HepG2 (cell line): ENCODE measurements around the gene INPP5E. TPM values are rescaled to one million over a fixed set of nuclear protein-coding genes. Genes with fewer than 3 reads are reported as not detected.

Source experiments
- ARNT2 ChIP-seq: sonication (generic); formaldehyde crosslinking; IDR thresholded peaks from 2 replicates; pipeline ENCODE4 v1.8.0; 2022; ENCODE audit warnings: mild to moderate bottlenecking, low read depth, missing genetic modification reagents, moderate library complexity
- ASH2L ChIP-seq: fragments of 300-600, 200-600 bp; sonication (generic); IDR thresholded peaks from 2 replicates; pipeline ENCODE4 v1.7.0; 2017; ENCODE audit warnings: low read depth, mild to moderate bottlenecking, moderate library complexity, mixed read lengths, low read length; ENCODE audit not compliant: insufficient read length
- ATF7 ChIP-seq, 2 experiments: fragments of 450-650 bp in 1 of 2; sonication (generic) in 1 of 2; formaldehyde crosslinking in 1 of 2; IDR thresholded peaks; 2 replicates each; pipeline versions ENCODE4 v1.4.0 to v1.6.1; 2016 to 2020; ENCODE audit warnings: antibody characterized with exemption in 1 of 2, mild to moderate bottlenecking in 1 of 2, missing genetic modification reagents in 1 of 2
- CBFB ChIP-seq: sonication (generic); formaldehyde crosslinking; IDR thresholded peaks from 2 replicates; pipeline ENCODE4 v1.4.0; 2020; ENCODE audit warnings: missing genetic modification reagents
- DPF2 ChIP-seq: sonication (generic); formaldehyde crosslinking; IDR thresholded peaks from 2 replicates; pipeline ENCODE4 v1.4.0; 2020; ENCODE audit warnings: mild to moderate bottlenecking, low read depth, missing genetic modification reagents, borderline replicate concordance
- FLYWCH1 ChIP-seq: sonication (generic); formaldehyde crosslinking; IDR thresholded peaks from 2 replicates; pipeline ENCODE4 v1.8.1; 2023; ENCODE audit warnings: mild to moderate bottlenecking, missing genetic modification reagents
- FOXK2 ChIP-seq: fragments of 450-650 bp; IDR thresholded peaks from 2 replicates; pipeline ENCODE4 v1.6.1; 2016
- HNRNPL ChIP-seq: fragments of 200-400 bp; formaldehyde crosslinking; IDR thresholded peaks from 2 replicates; pipeline ENCODE4 v1.6.1; 2017; ENCODE audit warnings: mild to moderate bottlenecking, low read depth, low read length
- HOXD1 ChIP-seq: sonication (generic); formaldehyde crosslinking; IDR thresholded peaks from 2 replicates; pipeline ENCODE4 v1.5.0; 2020; ENCODE audit warnings: missing genetic modification reagents
- MATR3 ChIP-seq: sonication (generic); formaldehyde crosslinking; IDR thresholded peaks from 2 replicates; pipeline ENCODE4 v1.4.0; 2020; ENCODE audit warnings: missing genetic modification reagents
- MIER2 ChIP-seq: IDR thresholded peaks from 2 replicates; pipeline ENCODE4 v1.6.1; 2016; ENCODE audit warnings: missing biosample characterization, missing genetic modification reagents
- MXD4 ChIP-seq: IDR thresholded peaks from 2 replicates; pipeline ENCODE4 v1.6.1; 2016; ENCODE audit warnings: mild to moderate bottlenecking, missing biosample characterization, missing genetic modification reagents
- NFE2L1 ChIP-seq: sonication (generic); formaldehyde crosslinking; IDR thresholded peaks from 2 replicates; pipeline ENCODE4 v1.4.0; 2020; ENCODE audit warnings: missing genetic modification reagents, mild to moderate bottlenecking, borderline replicate concordance
- NFKBIZ ChIP-seq: IDR thresholded peaks from 2 replicates; pipeline ENCODE4 v1.6.1; 2018; ENCODE audit warnings: missing genetic modification reagents, missing compliant biosample characterization
- POLR2G ChIP-seq: fragments of 200-400 bp; formaldehyde crosslinking; IDR thresholded peaks from 2 replicates; pipeline ENCODE4 v1.6.1; 2018; ENCODE audit warnings: mild to moderate bottlenecking, low read depth, low read length, moderate library complexity
- ZNF136 ChIP-seq: sonication (generic); formaldehyde crosslinking; IDR thresholded peaks from 2 replicates; pipeline ENCODE4 v1.8.1; 2022; ENCODE audit warnings: low read depth, mild to moderate bottlenecking, moderate library complexity, missing genetic modification reagents
- ZNF792 ChIP-seq: IDR thresholded peaks from 2 replicates; pipeline ENCODE4 v1.6.1; 2016
- polyA plus RNA-seq, 8 experiments: library from polyadenylated mRNA; depleted of rRNA in 3 of 8; stranded (reverse) in 7 of 8; unstranded in 1 of 8; fragments of >200 nt; fragmentation: Illumina TruSeq in 4 of 8; extraction: Trizol in 4 of 8; gene quantifications; 2 replicates each; pipeline versions ENCODE4 v1.2.1 to v1.2.3, GENCODE V29; 2011 to 2016; ENCODE audit warnings: low read depth in 4 of 8, missing spikeins in 1 of 8, mixed read lengths in 1 of 8; ENCODE audit not compliant: insufficient read depth in 1 of 8
- total RNA-seq, 5 experiments: library from RNA; depleted of rRNA; stranded (reverse); fragments of >200 nt; fragmentation: Illumina TruSeq; extraction: Trizol; gene quantifications; 2 replicates each; pipeline ENCODE4 v1.2.3, GENCODE V29; 2016; ENCODE audit warnings: low read depth in 1 of 5
- TF ChIP-seq, protein P1 (sequence below): sonication (generic); formaldehyde crosslinking; IDR thresholded peaks from 2 replicates; pipeline ENCODE4 v1.5.1; 2020; ENCODE audit warnings: missing genetic modification reagents, mild to moderate bottlenecking, borderline replicate concordance
- TF ChIP-seq, protein P2 (sequence below): sonication (generic); formaldehyde crosslinking; conservative IDR thresholded peaks from 2 replicates; pipeline ENCODE4 v1.8.0; 2022; ENCODE audit warnings: mild to moderate bottlenecking, moderate library complexity, missing genetic modification reagents
- TF ChIP-seq, protein P3 (sequence below): sonication (generic); formaldehyde crosslinking; IDR thresholded peaks from 2 replicates; pipeline ENCODE4 v1.4.0; 2020; ENCODE audit warnings: missing genetic modification reagents, borderline replicate concordance
- TF ChIP-seq, protein P4 (sequence below): sonication (generic); formaldehyde crosslinking; IDR thresholded peaks from 2 replicates; pipeline ENCODE4 v1.4.0; 2020; ENCODE audit warnings: mild to moderate bottlenecking, low read depth, missing genetic modification reagents
- TF ChIP-seq, protein P5 (sequence below): sonication (generic); formaldehyde crosslinking; IDR thresholded peaks from 2 replicates; pipeline ENCODE4 v1.8.0; 2022; ENCODE audit warnings: missing genetic modification reagents, mild to moderate bottlenecking, inconsistent platforms, borderline replicate concordance

Gene INPP5E
- total and polyA plus RNA-seq, 2 of the 13 experiments (the other 11 are each of a cell fraction or from before 2014, with no cell fraction given): 5.5 TPM

- TF ChIP-seq, protein P1, sequence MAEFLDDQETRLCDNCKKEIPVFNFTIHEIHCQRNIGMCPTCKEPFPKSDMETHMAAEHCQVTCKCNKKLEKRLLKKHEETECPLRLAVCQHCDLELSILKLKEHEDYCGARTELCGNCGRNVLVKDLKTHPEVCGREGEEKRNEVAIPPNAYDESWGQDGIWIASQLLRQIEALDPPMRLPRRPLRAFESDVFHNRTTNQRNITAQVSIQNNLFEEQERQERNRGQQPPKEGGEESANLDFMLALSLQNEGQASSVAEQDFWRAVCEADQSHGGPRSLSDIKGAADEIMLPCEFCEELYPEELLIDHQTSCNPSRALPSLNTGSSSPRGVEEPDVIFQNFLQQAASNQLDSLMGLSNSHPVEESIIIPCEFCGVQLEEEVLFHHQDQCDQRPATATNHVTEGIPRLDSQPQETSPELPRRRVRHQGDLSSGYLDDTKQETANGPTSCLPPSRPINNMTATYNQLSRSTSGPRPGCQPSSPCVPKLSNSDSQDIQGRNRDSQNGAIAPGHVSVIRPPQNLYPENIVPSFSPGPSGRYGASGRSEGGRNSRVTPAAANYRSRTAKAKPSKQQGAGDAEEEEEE (CRISPR knock-in tag): no peak
- no peak for TF ChIP-seq ASH2L
- TF ChIP-seq HNRNPL: 0 out of 2 replicates have a peak, but pooled peaks have one; percentile 37
- no peak for TF ChIP-seq MATR3 (CRISPR knock-in tag)
- TF ChIP-seq HOXD1: 0 out of 2 replicates have a peak, but pooled peaks have one; percentile 39
- TF ChIP-seq FLYWCH1 (CRISPR knock-in tag): no peak
- TF ChIP-seq, protein P2, sequence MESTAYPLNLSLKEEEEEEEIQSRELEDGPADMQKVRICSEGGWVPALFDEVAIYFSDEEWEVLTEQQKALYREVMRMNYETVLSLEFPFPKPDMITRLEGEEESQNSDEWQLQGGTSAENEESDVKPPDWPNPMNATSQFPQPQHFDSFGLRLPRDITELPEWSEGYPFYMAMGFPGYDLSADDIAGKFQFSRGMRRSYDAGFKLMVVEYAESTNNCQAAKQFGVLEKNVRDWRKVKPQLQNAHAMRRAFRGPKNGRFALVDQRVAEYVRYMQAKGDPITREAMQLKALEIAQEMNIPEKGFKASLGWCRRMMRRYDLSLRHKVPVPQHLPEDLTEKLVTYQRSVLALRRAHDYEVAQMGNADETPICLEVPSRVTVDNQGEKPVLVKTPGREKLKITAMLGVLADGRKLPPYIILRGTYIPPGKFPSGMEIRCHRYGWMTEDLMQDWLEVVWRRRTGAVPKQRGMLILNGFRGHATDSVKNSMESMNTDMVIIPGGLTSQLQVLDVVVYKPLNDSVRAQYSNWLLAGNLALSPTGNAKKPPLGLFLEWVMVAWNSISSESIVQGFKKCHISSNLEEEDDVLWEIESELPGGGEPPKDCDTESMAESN: peak; percentile 38
- no peak for TF ChIP-seq POLR2G
- 0 out of 2 replicates have a peak, but pooled peaks have one; percentile 10 for TF ChIP-seq NFKBIZ (CRISPR knock-in tag)
- no peak for TF ChIP-seq FOXK2
- TF ChIP-seq ATF7 (IDR thresholded peaks at IDR 0.05): no peak
- TF ChIP-seq ATF7 (CRISPR knock-in tag; IDR thresholded peaks at IDR 0.05): no peak
- TF ChIP-seq, protein P3, sequence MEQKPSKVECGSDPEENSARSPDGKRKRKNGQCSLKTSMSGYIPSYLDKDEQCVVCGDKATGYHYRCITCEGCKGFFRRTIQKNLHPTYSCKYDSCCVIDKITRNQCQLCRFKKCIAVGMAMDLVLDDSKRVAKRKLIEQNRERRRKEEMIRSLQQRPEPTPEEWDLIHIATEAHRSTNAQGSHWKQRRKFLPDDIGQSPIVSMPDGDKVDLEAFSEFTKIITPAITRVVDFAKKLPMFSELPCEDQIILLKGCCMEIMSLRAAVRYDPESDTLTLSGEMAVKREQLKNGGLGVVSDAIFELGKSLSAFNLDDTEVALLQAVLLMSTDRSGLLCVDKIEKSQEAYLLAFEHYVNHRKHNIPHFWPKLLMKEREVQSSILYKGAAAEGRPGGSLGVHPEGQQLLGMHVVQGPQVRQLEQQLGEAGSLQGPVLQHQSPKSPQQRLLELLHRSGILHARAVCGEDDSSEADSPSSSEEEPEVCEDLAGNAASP: no peak
- no peak for TF ChIP-seq DPF2 (CRISPR knock-in tag)
- TF ChIP-seq NFE2L1 (CRISPR knock-in tag): no peak
- TF ChIP-seq ARNT2 (CRISPR knock-in tag): peak; percentile 57; the same call in 1 of the 2 replicates
- TF ChIP-seq, protein P4, sequence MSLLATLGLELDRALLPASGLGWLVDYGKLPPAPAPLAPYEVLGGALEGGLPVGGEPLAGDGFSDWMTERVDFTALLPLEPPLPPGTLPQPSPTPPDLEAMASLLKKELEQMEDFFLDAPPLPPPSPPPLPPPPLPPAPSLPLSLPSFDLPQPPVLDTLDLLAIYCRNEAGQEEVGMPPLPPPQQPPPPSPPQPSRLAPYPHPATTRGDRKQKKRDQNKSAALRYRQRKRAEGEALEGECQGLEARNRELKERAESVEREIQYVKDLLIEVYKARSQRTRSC (CRISPR knock-in tag): no peak; the same call in 1 of the 2 replicates
- TF ChIP-seq CBFB (CRISPR knock-in tag): 0 out of 2 replicates have a peak, but pooled peaks have one; percentile 6
- TF ChIP-seq, protein P5, sequence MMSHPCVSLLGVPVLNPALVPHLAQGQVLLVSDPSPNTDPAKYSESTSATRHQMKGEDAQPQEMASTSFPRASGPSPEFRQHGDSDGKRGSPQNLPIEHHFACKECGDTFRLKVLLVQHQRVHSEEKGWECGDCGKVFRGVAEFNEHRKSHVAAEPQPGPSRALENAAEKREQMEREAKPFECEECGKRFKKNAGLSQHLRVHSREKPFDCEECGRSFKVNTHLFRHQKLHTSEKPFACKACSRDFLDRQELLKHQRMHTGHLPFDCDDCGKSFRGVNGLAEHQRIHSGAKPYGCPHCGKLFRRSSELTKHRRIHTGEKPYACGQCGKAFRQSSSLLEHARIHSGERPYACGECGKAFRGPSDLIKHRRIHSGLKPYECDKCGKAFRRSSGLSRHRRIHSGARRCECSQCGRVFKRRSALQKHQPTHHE (CRISPR knock-in tag): no peak
- TF ChIP-seq MIER2 (CRISPR knock-in tag): no peak
- TF ChIP-seq MXD4: 0 out of 2 replicates have a peak, but pooled peaks have one; percentile 36
- TF ChIP-seq ZNF136 (CRISPR knock-in tag): 0 out of 2 replicates have a peak, but pooled peaks have one; percentile 10
- no peak for TF ChIP-seq ZNF792 (CRISPR knock-in tag)
Measured at GRCh38 chr9:136484153-136485048, 44.8 kb upstream of the INPP5E start (continued).
